Stimulated activated CD8-positive, alpha-beta memory T cell treated with anti-CD3 and anti-CD28 coated beads, Interleukin-15, amount 100 ng/mL, for 4 hours (primary cell): Measurements from ENCODE around the gene JTB.
"Not testable (repeated sequence)": the region's sequence is repeated elsewhere in the genome, so short reads cannot be mapped to it uniquely, and the experiment has no call there.

Source experiments
- DNase-seq, 2 donors: peaks; one replicate each; pipeline ENCODE4 v3.0.0-alpha.2; 2020; ENCODE audit warnings: low read depth in 2 of 2

Gene JTB

GRCh38 chr1:153977250-153978240 is at the start of gene JTB:
Gene JTB, minus strand, starts transcription at chr1:153977674. Its CDS starts 422 bp downstream, at chr1:153977252.
- DNase-seq, result peak; percentile 65 to 77

DNA sequence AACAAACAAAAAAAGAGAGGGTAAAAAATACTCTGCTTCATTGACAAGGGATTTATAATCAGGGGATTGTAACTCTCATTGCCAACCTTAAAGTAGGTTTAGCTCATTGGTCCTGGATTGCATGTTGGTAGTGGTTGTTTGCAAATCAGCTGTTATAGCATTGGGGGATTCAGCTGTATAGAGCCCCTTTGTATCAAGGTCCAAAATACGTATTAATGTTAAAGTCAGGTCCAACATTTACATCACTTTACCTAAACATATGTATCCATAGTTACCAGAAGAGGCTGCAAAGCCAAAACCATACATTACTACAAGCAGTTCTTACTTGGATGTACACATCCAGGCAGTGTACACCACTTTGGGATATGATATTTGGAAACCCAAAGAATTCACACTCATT is 42.5 kb upstream of the JTB start:
- no peak for DNase-seq

DNA sequence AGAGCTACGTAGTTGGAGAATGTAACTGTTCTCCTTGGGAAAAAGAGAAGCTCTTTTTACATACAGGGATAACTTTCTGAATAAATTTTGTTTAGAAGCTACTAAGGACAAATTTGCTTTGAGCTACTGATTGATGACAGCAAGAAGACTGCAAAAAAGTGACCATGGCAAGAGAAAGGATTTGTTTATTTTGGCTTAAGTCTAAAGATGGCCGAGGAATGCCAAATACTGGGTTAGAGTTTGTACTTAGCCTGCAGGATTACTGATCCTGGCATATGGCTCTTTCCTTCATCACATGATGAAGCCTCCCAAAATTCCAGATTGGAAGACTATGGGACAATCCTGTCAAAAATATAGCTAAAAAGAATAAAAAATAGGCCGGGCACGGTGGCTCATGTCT is 41.8 kb upstream of the JTB start:
- no peak for DNase-seq

DNA sequence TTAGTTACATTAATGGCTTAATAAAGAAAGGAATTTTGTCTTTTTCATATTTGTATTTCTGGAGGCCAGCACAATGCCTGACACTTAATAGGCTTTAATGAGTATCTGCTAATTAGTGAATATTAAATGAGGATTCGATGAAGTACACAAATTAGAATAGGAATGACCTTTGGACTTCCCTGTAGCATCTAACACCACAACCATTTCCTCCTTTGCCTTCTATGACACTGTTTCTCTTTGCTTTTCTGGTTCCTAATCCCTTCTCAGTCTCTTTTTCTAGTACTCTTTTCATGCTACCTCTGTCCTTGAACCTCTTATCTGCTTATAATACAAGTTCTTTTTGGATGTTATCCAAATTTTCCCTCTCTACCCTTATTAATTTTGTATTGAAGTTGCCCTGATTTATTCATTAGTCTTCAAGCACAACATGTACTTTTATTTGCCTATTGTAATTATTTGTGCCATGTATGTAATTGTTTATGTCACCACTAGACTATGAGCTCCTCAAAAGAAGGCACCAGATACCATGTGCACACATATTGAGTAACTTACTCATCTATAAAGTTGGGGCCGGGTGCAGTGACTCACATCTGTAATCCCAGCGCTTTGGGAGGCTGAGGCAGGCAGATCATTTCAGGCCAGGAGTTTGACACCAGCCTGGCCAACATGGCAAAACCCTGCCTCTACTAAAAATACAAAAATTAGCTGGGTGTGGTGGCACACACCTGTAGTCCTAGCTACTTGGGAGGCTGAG is 36.9 kb upstream of the JTB start:
- DNase-seq, result no peak

DNA sequence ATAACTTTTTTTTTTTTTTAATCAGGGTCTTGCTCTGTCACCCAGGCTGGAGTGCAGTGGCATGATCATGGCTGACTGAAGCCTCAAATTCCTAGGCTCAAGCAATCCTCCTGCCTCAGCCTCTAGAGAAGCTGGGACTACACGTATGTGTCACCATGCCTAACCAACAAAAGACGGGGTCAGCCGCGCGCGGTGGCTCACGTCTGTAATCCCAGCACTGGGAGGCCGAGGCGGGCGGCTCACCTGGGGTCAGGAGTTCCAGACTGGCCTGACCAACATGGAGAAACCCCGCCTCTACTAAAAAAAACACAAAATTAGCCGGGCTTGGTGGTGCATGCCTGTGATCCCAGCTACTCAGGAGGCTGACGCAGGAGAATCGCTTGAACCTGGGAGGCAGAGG is 35.1 kb upstream of the JTB start:
- not testable (repeated sequence) for DNase-seq

GRCh38 chr1:154012129-154012528 is 34.7 kb upstream of the JTB start:
- no peak for DNase-seq

DNA sequence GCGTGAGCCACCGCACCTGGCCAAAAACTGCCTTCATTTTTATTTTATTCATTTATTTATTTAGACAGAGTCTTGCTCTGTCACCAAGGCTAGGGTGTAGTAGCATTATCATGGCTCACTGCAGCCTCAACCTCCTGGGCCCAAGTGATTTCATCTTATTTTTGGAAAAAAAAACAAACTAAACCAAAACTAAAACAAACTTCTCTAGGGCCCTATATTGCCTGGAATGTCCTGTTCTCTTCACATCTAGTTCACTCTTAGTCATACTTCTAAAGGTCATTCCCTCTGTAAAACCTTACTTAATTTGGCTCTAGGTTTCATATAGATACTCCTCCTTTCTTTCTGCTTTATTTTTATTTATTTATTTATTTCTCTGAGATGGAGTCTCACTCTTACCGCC is 28.7 kb upstream of the JTB start:
- no peak for DNase-seq

DNA sequence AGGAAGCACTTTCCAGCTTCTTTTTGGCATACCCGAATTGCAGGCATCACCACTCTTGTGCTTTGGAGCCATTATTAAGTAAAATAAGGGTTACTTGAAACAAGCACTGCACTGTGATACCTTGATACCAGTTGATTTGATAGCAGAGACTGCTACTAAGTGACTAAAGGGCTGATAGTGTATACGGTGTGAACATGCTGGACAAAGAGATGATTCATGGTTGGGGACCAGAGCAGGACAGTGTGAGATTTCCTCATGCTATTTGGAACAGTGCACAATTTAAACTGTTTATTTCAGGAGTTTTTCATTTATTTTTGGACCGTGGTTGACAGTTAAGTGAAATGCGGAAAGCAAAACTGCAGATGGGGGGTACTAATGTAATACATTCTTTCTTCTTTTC is 22.9 kb upstream of the JTB start:
- no peak for DNase-seq

DNA sequence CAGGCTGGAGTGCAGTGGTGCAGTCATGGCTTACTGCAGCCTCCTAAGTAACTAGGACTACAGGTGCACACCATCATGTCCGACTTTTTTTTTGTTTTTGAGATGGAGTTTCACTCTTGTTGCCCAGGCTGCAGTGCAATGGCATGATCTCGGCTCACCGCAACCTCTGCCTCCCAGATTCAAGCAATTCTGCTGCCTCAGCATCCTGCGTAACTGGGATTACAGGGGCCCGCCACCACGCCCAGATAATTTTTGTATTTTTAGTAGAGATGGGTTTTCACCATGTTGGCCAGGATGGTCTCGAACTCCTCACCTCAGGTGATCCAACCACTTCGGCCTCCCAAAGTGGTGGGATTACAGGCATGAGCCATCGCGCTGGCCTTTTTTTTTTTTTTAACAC is 19.4 kb upstream of the JTB start:
- DNase-seq, result not testable (repeated sequence)

GRCh38 chr1:153995640-153996039 is 18.2 kb upstream of the JTB start:
- DNase-seq, result no peak

DNA sequence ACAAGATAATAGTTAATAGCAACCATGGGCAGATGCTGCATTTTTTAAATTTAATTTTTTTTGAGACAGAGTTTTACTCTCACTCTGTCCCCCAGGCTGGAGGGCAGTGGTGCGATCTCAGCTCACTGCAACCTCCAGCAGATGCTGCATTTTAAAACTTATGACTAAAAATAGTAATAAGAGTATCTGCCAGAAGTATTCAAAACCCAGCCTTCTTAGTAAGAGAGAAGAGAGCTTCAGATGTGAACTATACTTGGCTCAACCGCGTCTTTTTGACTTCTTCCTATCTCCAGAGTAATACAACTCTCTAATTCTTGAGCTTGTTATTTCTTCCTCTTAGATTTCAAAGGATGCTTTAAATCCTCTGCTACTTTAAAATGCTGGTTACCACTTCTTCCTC is 17.7 kb upstream of the JTB start:
- no peak for DNase-seq

DNA sequence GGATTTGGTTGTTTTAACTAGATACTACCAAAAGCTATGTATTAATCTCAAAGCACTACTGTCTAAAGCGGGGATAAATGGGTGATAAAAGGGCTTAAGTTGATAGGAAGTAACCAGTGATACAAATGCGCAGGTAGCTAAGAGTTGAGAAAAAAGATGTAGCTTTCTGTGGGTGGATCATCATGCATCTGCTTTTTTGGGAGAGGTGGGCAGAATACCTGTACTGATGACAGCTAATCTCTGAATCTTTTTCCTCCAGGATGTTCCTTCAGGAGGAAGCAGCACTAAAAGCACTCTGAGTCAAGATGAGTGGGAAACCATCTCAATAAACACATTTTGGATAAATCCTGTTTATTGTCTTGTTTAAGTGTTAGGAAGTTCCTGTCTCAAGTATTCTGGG is 14.3 kb upstream of the JTB start:
- DNase-seq, result no peak

DNA sequence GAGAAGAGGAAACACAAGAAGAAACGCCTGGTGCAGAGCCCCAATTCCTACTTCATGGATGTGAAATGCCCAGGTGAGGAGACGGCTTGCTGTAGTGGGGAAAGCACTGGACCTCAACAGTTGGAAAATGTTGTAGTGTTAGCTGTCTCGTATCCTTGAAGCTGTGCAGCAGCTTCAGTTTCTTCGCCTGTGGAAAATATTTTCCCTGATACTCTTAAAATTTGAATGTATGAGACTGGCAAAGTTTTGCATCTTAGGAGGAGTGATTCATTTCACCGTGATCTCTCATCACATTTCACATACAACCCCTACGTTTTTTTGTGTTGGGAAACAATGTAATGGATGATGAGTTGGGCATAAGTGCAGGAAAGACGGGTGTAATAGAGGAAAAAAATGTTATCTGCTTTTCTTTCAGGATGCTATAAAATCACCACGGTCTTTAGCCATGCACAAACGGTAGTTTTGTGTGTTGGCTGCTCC is 13.7 kb upstream of the JTB start:
- DNase-seq, result no peak

- DNase-seq, result peak; percentile 68 to 85
These were observed 13.1 kb upstream of the JTB start, which contains the start of gene RPS27 for GRCh38 chr1:153990468-153991150. Gene RPS27, plus strand, starts transcription at chr1:153990762. Its CDS starts 35 bp downstream, at chr1:153990797.

- no peak for DNase-seq
These were observed 10.1 kb upstream of the JTB start for GRCh38 chr1:153987621-153988020.

GRCh38 chr1:153985941-153986761 is 8.7 kb upstream of the JTB start, which contains the start of gene RAB13:
Gene RAB13, minus strand, starts transcription at chr1:153986339. Its CDS starts 103 bp downstream, at chr1:153986236.
- no peak for DNase-seq

DNA sequence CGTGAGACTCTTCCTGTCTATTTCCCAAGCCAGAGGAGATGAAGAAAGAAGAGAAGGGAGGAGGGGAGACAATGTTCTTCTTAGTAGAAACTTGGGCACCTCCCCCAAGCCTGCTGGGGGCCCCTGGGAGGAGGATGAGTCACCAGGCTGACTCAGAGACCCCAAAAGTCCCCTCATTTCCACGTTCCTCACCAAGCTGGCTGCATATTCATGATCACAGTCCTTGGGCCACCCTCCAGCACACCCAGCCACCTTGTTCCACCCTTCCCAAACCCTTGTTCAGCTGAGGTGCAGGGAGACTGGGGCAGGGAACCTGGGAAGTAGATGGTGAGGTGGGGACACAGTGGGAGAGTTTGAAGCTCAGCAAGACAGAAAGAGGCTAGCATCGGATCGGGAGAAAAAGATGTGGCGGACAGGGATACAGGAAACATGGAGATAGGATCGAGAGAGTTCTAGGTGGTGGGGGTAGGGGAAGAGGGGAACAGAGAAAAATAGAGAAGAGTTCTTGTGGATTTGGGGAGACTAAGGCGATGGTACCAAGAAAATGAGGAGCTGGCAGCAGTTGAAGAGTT is 8.0 kb upstream of the JTB start:
- DNase-seq, result peak; percentile 29 to 48

- DNase-seq, result no peak
These were observed 6.8 kb upstream of the JTB start for GRCh38 chr1:153984123-153984894.

- DNase-seq, result not testable (repeated sequence)
These were observed 4.3 kb upstream of the JTB start for GRCh38 chr1:153981735-153982134.

DNA sequence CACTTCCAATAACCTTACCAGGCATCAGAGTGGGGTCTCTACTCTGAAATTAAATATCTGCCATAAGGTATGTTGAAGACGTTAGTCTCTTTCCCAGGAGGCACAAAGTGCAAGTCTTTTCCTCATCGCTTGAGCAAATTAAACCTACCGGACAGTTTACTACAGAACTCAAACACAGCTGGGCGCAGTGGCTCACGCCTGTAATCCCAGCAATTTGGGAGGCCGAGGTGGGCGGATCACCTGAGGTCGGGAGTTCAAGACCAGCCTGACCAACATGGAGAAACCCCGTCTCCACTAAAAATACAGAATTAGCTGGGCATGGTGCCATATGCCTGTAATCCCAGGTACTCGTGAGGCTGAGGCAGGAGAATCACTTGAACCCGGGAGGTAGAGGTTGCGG is 1.6 kb upstream of the JTB start:
- not testable (repeated sequence) for DNase-seq
